Measurements from ENCODE around the gene TYW1B.
"Not testable (repeated sequence)": the region's sequence is repeated elsewhere in the genome, so short reads cannot be mapped to it uniquely, and the experiment has no call there.

Gene TYW1B

GRCh38 chr7:72540106-72540611 lies 287.8 kb downstream of the TYW1B start:
- Mint-ChIP-seq H3K36me3 (ENCODE audit: low read depth) (no peaks in the 10 kb centered on the region), H3K4me1 (ENCODE audit: low read depth) (no peaks in the 10 kb centered on the region), H3K4me3 (no peak overlapping the region), H3K27me3 (ENCODE audit: low read depth) (no peaks in the 10 kb centered on the region), H3K27ac (no peak overlapping the region), H3K9me3 (no peaks in the 10 kb centered on the region)
- DNase-seq (ENCODE audit: low spot score): no peak

- H3K4me1 Mint-ChIP-seq (ENCODE audit: low read depth): no peaks in the 10 kb centered on the region
- H3K27ac Mint-ChIP-seq: no peak overlapping the region
- no peaks in the 10 kb centered on the region for H3K27me3 Mint-ChIP-seq (ENCODE audit: low read depth)
- no peaks in the 10 kb centered on the region for H3K36me3 Mint-ChIP-seq (ENCODE audit: low read depth)
- H3K4me3 Mint-ChIP-seq: no peak overlapping the region
- no peak for DNase-seq (ENCODE audit: low spot score)
- H3K9me3 Mint-ChIP-seq: no peaks in the 10 kb centered on the region
These were observed 288.3 kb downstream of the TYW1B start for GRCh38 chr7:72539702-72540101.

- no peaks in the 10 kb centered on the region for H3K36me3 Mint-ChIP-seq (ENCODE audit: low read depth)
- no peaks in the 10 kb centered on the region for H3K27me3 Mint-ChIP-seq (ENCODE audit: low read depth)
- no peak overlapping the region for H3K4me3 Mint-ChIP-seq
- H3K4me1 Mint-ChIP-seq (ENCODE audit: low read depth): no peaks in the 10 kb centered on the region
- no peak overlapping the region for H3K27ac Mint-ChIP-seq
- no peak for DNase-seq (ENCODE audit: low spot score)
- H3K9me3 Mint-ChIP-seq: no peaks in the 10 kb centered on the region
These were observed 289.1 kb downstream of the TYW1B start for GRCh38 chr7:72538856-72539255.

GRCh38 chr7:72538147-72538546 lies 289.9 kb downstream of the TYW1B start:
- H3K36me3 Mint-ChIP-seq (ENCODE audit: low read depth): no peaks in the 10 kb centered on the region
- H3K27ac Mint-ChIP-seq: no peak overlapping the region
- H3K4me1 Mint-ChIP-seq (ENCODE audit: low read depth): no peaks in the 10 kb centered on the region
- no peaks in the 10 kb centered on the region for H3K27me3 Mint-ChIP-seq (ENCODE audit: low read depth)
- no peak for DNase-seq (ENCODE audit: low spot score)
- H3K4me3 Mint-ChIP-seq: no peak overlapping the region
- no peaks in the 10 kb centered on the region for H3K9me3 Mint-ChIP-seq

- H3K4me3 Mint-ChIP-seq; H3K27ac Mint-ChIP-seq; H3K4me1 Mint-ChIP-seq (ENCODE audit: low read depth); H3K36me3 Mint-ChIP-seq (ENCODE audit: low read depth); DNase-seq (ENCODE audit: low spot score); H3K27me3 Mint-ChIP-seq (ENCODE audit: low read depth); H3K9me3 Mint-ChIP-seq: not testable (repeated sequence)
These were observed 292.0 kb downstream of the TYW1B start for GRCh38 chr7:72536038-72536437.

- DNase-seq (ENCODE audit: low spot score); H3K4me3 Mint-ChIP-seq; H3K27ac Mint-ChIP-seq; H3K9me3 Mint-ChIP-seq; H3K36me3 Mint-ChIP-seq (ENCODE audit: low read depth); H3K4me1 Mint-ChIP-seq (ENCODE audit: low read depth); H3K27me3 Mint-ChIP-seq (ENCODE audit: low read depth): not testable (repeated sequence)
These were observed 297.0 kb downstream of the TYW1B start for GRCh38 chr7:72531048-72531447.

All from T-helper 2 cell treated with Interferon-gamma antibody and Interleukin-4, amounts not matched to agents 5 μg/mL and 100 μg/mL, for 36 hours (primary cell).